CD4-positive, CD25-positive, alpha-beta regulatory T cell (primary cell): ENCODE results near the gene MOB3B. TPM values are rescaled to one million over a fixed set of nuclear protein-coding genes. Genes with fewer than 3 reads are reported as not detected.

Experiments used
- ATAC-seq, 2 donors: fragments of 150-1000 bp; cut with Tn5 transposase; one replicate each; pipeline ENCODE4 v1.10.0; 2021; ENCODE audit warnings: low read depth in 2 of 2, moderate number of reproducible peaks in 2 of 2, moderate library complexity in 1 of 2
- DNase-seq, 3 donors: peaks; one replicate each; pipeline versions ENCODE4 v3.0.0 to v3.0.0-alpha.2; 2012 to 2022; ENCODE audit warnings: mixed read lengths in 1 of 3
- H3K27ac ChIP-seq: one replicate; pipeline ENCODE4 v1.7.0; 2013; ENCODE audit warnings: mild to moderate bottlenecking, low read length; ENCODE audit not compliant: insufficient read depth, poor library complexity, severe bottlenecking
- H3K27me3 ChIP-seq: one replicate; pipeline ENCODE4 v1.7.0; 2013; ENCODE audit warnings: low read length; ENCODE audit not compliant: control insufficient read depth, insufficient read depth
- H3K36me3 ChIP-seq: one replicate; pipeline ENCODE4 v1.7.0; 2013; ENCODE audit warnings: mild to moderate bottlenecking, low read length, moderate library complexity; ENCODE audit not compliant: control insufficient read depth, insufficient read depth
- H3K4me1 ChIP-seq: 2 replicates; pipeline ENCODE4 v1.7.0; 2013; ENCODE audit warnings: mild to moderate bottlenecking, low read length; ENCODE audit not compliant: insufficient read depth, control insufficient read depth, poor library complexity, severe bottlenecking
- H3K4me3 ChIP-seq: one replicate; pipeline ENCODE4 v1.7.0; 2013; ENCODE audit warnings: low read depth, mild to moderate bottlenecking, low read length, moderate library complexity
- H3K9me3 ChIP-seq, 2 experiments: 1 replicate in 1 of 2; 2 replicates in 1 of 2; pipeline ENCODE4 v1.7.0; 2013; ENCODE audit warnings: low read length in 2 of 2, mild to moderate bottlenecking in 1 of 2, moderate library complexity in 1 of 2; ENCODE audit not compliant: control insufficient read depth in 2 of 2
- H3K27ac Mint-ChIP-seq, 3 donors: one replicate each; pipeline ENCODE4 v1.8.0; 2020 to 2022; ENCODE audit warnings: mild to moderate bottlenecking in 3 of 3, mixed read lengths in 3 of 3, moderate library complexity in 2 of 3
- H3K27me3 Mint-ChIP-seq: one replicate; pipeline ENCODE4 v1.8.0; 2022; ENCODE audit warnings: mild to moderate bottlenecking, mixed read lengths
- H3K36me3 Mint-ChIP-seq: one replicate; pipeline ENCODE4 v1.8.0; 2020; ENCODE audit warnings: mixed read lengths
- H3K4me1 Mint-ChIP-seq, 4 donors: one replicate each; pipeline ENCODE4 v1.8.0; 2020 to 2022; ENCODE audit warnings: mixed read lengths in 4 of 4, mild to moderate bottlenecking in 1 of 4
- H3K4me3 Mint-ChIP-seq, 4 donors: one replicate each; pipeline ENCODE4 v1.8.0; 2020 to 2022; ENCODE audit warnings: mild to moderate bottlenecking in 4 of 4, mixed read lengths in 4 of 4, moderate library complexity in 3 of 4
- H3K9me3 Mint-ChIP-seq, 7 donors: one replicate each; pipeline ENCODE4 v1.8.0; 2020 to 2022; ENCODE audit warnings: mixed read lengths in 7 of 7, mild to moderate bottlenecking in 3 of 7, moderate library complexity in 2 of 7
- polyA plus RNA-seq, 4 donors: library from polyadenylated mRNA; unstranded; fragments of 300-500 nt; fragmentation: Illumina TruSeq; gene quantifications; one replicate each; pipeline ENCODE4 v1.2.3, GENCODE V29; 2021
- total RNA-seq: library from RNA; stranded (reverse); gene quantifications from one replicate; pipeline ENCODE4 v1.2.3, GENCODE V29; 2022

The MOB3B gene
- total and polyA plus RNA-seq, 5 donors from 2014 or later = 0.02 to 0.12 (median 0.11) TPM; not detected in 2

DNA sequence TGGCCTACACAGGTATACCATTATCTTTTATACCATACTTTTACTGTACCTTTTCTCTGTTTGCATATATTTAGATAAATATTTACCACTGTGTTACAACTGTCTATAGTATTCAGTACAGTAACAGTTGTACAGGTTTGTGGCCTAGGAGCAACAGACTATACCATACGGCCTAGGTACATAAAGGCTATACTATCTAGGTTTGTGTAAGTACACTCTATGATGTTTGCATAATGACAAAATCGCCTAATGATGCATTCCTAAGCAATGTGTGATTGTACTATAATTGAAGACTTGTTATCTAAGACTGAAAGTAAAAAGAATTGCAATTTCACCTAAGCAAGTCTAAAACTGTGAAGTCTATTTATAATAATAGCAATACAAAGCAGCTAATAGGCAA, 39.8 kb upstream of the MOB3B start:
- peak overlapping the region; percentile 1 for H3K27ac ChIP-seq
- Mint-ChIP-seq H3K27ac (no peak overlapping the region), H3K4me3 (no peak overlapping the region), H3K27me3 (peaks cover 8% of the 10 kb centered on the region), H3K36me3 (peaks cover 25% of the 10 kb centered on the region), H3K4me1 (peaks cover 14 to 56% (median 26%) of the 10 kb centered on the region in 4 donors), H3K9me3 (peaks cover 0 to 2% (median 0%) of the 10 kb centered on the region in 7 donors)
- H3K27me3 ChIP-seq = no peaks in the 10 kb centered on the region
- H3K36me3 ChIP-seq = peaks cover 18% of the 10 kb centered on the region
- H3K4me3 ChIP-seq = no peak overlapping the region
- H3K9me3 ChIP-seq = no peaks in the 10 kb centered on the region
- DNase-seq = no peak
- H3K4me1 ChIP-seq = peaks cover 6% of the 10 kb centered on the region
- no peak for ATAC-seq

DNA sequence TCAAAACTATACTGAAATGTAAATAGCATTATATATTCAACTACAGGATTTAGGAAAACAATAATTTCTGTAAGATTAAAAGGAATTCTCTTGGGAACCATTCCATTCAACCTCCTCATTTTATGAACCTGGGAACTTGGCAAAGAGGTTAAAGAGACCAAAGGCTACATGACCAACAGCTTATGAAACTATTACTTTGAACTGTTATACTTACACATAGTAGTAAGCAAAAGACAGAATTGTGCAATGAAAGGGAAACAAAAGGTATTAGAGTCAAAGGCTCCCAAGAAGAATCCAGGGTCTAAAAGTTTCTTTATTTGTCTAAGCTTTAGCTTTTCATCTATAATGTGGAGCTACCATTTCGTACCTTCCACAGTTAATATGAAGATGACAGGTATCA, 36.5 kb upstream of the MOB3B start:
- no peaks in the 10 kb centered on the region for H3K27me3 ChIP-seq
- peaks cover 30% of the 10 kb centered on the region for H3K36me3 Mint-ChIP-seq
- H3K4me1 ChIP-seq = no peaks in the 10 kb centered on the region
- H3K27me3 Mint-ChIP-seq = no peaks in the 10 kb centered on the region
- peaks cover 30% of the 10 kb centered on the region for H3K36me3 ChIP-seq
- H3K4me1 Mint-ChIP-seq = peaks cover 13 to 40% (median 15%) of the 10 kb centered on the region in 4 donors
- ATAC-seq (no peak), DNase-seq (no peak)
- no peaks in the 10 kb centered on the region for H3K9me3 Mint-ChIP-seq
- H3K4me3 ChIP-seq = no peak overlapping the region
- no peak overlapping the region for H3K27ac Mint-ChIP-seq
- no peak overlapping the region for H3K27ac ChIP-seq
- no peak overlapping the region for H3K4me3 Mint-ChIP-seq
- no peaks in the 10 kb centered on the region for H3K9me3 ChIP-seq

DNA sequence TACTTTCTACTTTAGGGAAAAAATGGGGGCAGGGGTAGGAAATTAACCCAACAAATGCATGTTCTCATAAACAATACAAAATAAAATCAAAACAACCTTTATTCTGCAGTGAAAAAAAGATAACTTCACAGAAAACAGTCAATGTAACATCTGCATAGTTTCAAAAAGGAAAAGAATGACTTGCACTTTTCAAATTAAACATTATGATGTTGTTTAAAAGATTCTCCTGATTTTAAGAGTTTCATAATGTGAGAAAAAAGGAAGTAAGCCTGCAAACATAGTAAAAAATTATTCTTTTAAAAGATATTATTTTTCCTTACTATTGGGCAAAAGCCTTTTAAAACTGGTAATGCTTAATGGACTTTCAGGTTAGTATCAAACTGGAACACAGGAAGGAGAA, 36.1 kb upstream of the MOB3B start:
- Histone ChIP-seq H3K36me3 (peaks cover 33% of the 10 kb centered on the region), H3K27me3 (no peaks in the 10 kb centered on the region), H3K9me3 (no peaks in the 10 kb centered on the region), H3K4me3 (no peak overlapping the region), H3K4me1 (no peaks in the 10 kb centered on the region), H3K27ac (no peak overlapping the region)
- DNase-seq = no peak
- Mint-ChIP-seq H3K27me3 (no peaks in the 10 kb centered on the region), H3K36me3 (peaks cover 30% of the 10 kb centered on the region), H3K4me1 (peaks cover 8 to 37% (median 15%) of the 10 kb centered on the region in 4 donors), H3K4me3 (no peak overlapping the region), H3K27ac (no peak overlapping the region), H3K9me3 (no peaks in the 10 kb centered on the region)
- no peak for ATAC-seq

DNA sequence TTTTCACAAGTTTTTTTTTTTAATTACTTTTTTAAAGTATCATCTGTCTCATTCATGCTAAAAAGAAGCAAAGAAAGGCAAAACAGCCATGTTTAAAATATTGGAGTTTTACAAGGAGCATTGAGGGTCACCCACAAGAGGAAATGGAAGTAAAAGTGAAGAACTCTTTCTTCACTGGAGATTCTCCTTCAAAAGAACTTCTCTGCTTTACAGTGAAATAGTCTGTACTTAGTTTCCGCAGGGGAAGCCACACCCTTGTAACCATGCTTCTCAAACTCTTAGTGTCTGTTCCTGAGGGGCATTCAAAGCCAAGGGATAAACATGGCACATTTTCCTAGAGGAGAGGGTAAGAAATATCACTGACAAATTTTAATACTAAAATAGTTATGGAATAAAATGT, 35.1 kb upstream of the MOB3B start:
- H3K9me3 ChIP-seq = no peaks in the 10 kb centered on the region
- Mint-ChIP-seq H3K27ac (peak overlapping the region in 1 of 3 donors; percentile 25), H3K4me1 (peaks cover 5 to 36% (median 15%) of the 10 kb centered on the region in 4 donors), H3K36me3 (peaks cover 30% of the 10 kb centered on the region), H3K4me3 (peak overlapping the region in 1 of 4 donors; percentile 50), H3K9me3 (no peaks in the 10 kb centered on the region), H3K27me3 (no peaks in the 10 kb centered on the region)
- ATAC-seq (no peak), DNase-seq (peak in 1 of 3 donors; percentile 16)
- no peaks in the 10 kb centered on the region for H3K27me3 ChIP-seq
- no peak overlapping the region for H3K27ac ChIP-seq
- H3K4me1 ChIP-seq = no peaks in the 10 kb centered on the region
- H3K4me3 ChIP-seq = no peak overlapping the region
- H3K36me3 ChIP-seq = peaks cover 36% of the 10 kb centered on the region

DNA sequence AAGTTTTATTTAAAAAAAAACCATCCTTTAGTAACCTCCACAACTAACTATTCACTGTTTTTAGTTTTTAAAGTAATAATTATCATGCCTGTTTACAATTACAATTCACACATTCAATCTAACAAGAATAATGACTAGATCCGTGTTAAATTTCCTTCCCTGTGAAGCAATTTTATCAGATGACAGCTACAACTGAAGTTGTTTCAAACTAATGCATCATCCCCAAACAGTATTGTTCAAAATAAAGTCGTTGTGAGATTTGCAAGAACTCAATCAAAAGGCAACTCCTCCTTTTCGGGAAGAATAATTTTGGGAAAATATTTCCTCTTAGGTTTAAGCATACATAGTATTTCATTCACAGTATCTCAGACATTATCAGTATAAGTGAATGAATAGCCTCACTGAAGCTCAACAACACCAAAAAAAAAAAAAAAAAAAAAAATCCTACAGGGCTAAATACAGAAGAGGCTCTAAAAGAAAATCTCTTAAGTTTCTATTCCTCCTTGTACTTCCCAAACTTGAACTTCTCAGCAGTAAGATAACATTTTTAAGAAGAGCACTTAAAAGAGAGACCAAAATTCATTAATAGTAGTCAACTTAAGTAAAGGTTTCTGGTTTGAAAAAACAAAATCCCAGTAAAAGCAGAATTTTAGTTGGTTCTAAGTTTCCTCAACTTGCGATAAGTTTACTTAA, 34.3 kb upstream of the MOB3B start:
- H3K9me3 Mint-ChIP-seq = no peaks in the 10 kb centered on the region
- H3K4me3 ChIP-seq = no peak overlapping the region
- no peaks in the 10 kb centered on the region for H3K4me1 ChIP-seq
- no peaks in the 10 kb centered on the region for H3K27me3 Mint-ChIP-seq
- H3K27ac Mint-ChIP-seq = no peak overlapping the region
- ATAC-seq (no peak), DNase-seq (no peak)
- H3K27ac ChIP-seq = no peak overlapping the region
- H3K4me3 Mint-ChIP-seq = no peak overlapping the region
- no peaks in the 10 kb centered on the region for H3K9me3 ChIP-seq
- H3K4me1 Mint-ChIP-seq = peaks cover 5 to 36% (median 15%) of the 10 kb centered on the region in 4 donors
- H3K27me3 ChIP-seq = no peaks in the 10 kb centered on the region
- peaks cover 30% of the 10 kb centered on the region for H3K36me3 Mint-ChIP-seq
- H3K36me3 ChIP-seq = peaks cover 36% of the 10 kb centered on the region

DNA sequence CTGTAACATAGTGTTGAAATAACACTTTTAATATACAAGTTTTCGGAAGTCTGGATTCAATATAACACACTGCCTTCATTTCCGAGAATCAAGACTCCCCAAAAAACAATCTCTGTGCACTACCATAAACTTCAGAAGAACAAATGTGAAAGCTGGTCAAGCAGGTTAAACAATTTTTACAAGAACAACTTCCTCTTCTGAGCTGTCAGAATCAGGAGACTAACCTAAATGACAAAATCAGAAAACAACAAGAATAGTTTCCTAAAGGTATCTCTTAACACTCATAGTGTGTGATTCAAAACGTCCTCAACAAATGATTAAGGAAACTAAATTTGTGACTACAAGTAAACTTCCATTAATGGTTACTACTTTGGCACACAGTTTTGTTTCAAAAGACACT, 32.1 kb upstream of the MOB3B start:
- no peaks in the 10 kb centered on the region for H3K27me3 Mint-ChIP-seq
- H3K27ac ChIP-seq = no peak overlapping the region
- H3K36me3 Mint-ChIP-seq = peaks cover 28% of the 10 kb centered on the region
- no peaks in the 10 kb centered on the region for H3K9me3 Mint-ChIP-seq
- peaks cover 41% of the 10 kb centered on the region for H3K36me3 ChIP-seq
- H3K9me3 ChIP-seq = no peaks in the 10 kb centered on the region
- H3K4me3 Mint-ChIP-seq = no peak overlapping the region
- no peaks in the 10 kb centered on the region for H3K27me3 ChIP-seq
- ATAC-seq (no peak), DNase-seq (no peak)
- peaks cover 0 to 23% (median 13%) of the 10 kb centered on the region in 4 donors for H3K4me1 Mint-ChIP-seq
- H3K4me1 ChIP-seq = no peaks in the 10 kb centered on the region
- H3K27ac Mint-ChIP-seq = peak overlapping the region in 1 of 3 donors; percentile 64
- H3K4me3 ChIP-seq = no peak overlapping the region

DNA sequence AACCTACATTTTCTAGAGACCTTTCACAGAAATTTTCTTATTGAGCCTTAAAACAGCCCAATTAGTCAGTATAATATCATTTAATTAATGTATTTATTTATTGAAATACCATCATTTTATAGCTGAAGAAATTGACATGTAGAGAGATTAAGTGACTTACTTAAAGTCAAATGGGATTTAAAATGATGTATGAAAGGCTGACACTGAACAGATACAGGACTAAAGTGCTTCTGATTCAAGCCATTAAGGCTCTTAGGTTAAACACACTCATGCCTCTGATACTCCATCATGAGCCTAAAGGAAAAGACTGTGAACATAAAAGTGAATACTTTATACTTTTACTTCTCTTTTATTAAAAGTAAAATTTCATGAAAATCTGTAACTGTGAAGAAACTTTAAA, 30.8 kb upstream of the MOB3B start:
- Histone ChIP-seq H3K27ac (no peak overlapping the region), H3K27me3 (no peaks in the 10 kb centered on the region), H3K9me3 (no peaks in the 10 kb centered on the region), H3K4me1 (no peaks in the 10 kb centered on the region), H3K36me3 (peaks cover 48% of the 10 kb centered on the region), H3K4me3 (no peak overlapping the region)
- no peak for DNase-seq
- Mint-ChIP-seq H3K4me1 (peaks cover 0 to 16% (median 10%) of the 10 kb centered on the region in 4 donors), H3K27me3 (no peaks in the 10 kb centered on the region), H3K9me3 (no peaks in the 10 kb centered on the region), H3K36me3 (peaks cover 20% of the 10 kb centered on the region), H3K4me3 (no peak overlapping the region), H3K27ac (no peak overlapping the region)
- ATAC-seq = no peak

DNA sequence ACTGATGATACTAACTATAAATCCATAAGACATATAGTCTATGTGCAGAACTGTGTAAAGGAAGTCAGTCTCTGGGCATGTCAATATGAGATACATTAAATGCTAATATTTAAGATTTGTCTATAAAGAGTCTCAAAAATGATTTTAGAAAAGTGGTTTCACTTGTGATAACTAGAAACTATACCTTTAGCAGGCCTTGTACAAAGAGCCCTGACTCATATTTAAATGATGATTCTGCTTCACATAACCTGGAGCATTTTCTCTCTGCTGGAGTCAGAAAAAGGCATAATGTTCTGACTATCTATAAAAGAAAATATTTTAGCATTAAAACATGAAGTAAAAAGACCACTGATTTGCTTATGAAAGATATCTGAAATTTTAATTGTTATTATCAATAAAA, 28.7 kb upstream of the MOB3B start:
- no peak overlapping the region for H3K4me3 Mint-ChIP-seq
- Histone ChIP-seq H3K27me3 (no peaks in the 10 kb centered on the region), H3K27ac (no peak overlapping the region), H3K4me3 (no peak overlapping the region), H3K9me3 (no peaks in the 10 kb centered on the region), H3K4me1 (no peaks in the 10 kb centered on the region), H3K36me3 (peaks cover 55% of the 10 kb centered on the region)
- DNase-seq (no peak), ATAC-seq (no peak)
- H3K4me1 Mint-ChIP-seq = peaks cover 0 to 2% (median 1%) of the 10 kb centered on the region in 4 donors
- H3K9me3 Mint-ChIP-seq = no peaks in the 10 kb centered on the region
- peaks cover 26% of the 10 kb centered on the region for H3K36me3 Mint-ChIP-seq
- H3K27ac Mint-ChIP-seq = no peak overlapping the region
- no peaks in the 10 kb centered on the region for H3K27me3 Mint-ChIP-seq
